ENCODE results near the gene PSMB5. TPM values are rescaled to one million over a fixed set of nuclear protein-coding genes. Genes with fewer than 3 reads are reported as not detected.

The PSMB5 gene
- total RNA-seq: 73.1 and 73.6 TPM in 2 replicates

DNA sequence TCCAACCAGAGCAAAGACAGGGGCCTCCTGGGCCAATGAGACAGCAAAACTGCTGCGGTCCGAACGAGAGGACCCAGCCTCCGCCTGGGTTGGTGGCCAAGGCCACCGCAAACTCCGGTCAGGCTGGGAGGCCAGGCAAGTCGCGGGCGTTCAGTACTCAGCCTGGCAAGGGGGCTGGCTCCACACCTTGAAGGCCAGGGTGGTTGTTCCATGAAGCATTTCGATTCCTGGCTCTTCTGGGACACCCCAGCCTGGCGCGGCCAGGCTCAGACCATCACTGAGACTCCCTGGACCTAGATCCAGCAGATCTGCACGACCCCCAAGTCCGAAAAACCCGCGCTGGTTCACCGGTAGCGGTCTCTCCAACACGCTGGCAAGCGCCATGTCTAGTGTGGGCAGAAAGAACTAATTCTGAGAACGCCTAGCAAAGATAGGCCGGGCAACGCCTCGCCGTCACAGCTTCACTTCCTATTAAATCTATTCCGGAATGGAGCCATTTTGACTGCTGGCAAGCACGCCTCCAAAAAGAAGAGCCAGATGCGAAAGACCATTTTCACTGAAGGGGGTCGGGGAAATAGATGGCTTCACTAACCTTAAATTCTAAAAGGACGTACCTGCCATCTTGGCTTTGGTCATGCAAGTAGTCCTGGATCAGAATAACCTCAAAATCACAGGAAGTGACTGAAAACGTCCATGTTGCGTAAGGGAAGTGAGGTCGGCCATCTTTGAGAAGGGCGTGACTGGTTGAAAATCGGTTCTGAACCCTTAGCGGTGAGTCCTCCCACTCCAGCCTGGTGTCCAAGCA lies at the start of gene PSMB5:
PSMB5 (minus strand) TSS at position 403 of the 805 bp plus-strand sequence; CDS start at position 384, 19 bp downstream.
- intact Hi-C loops (cut with micrococcal nuclease): loop anchor here (1.0 to 10.0 kb wide), 14 partner anchors 22 to 1560 kb away; partner anchors contain the start of genes ACIN1, C14orf119, DAD1 and HAUS4

- intact Hi-C loops (cut with micrococcal nuclease): no loop called here
Measured at GRCh38 chr14:23080474-23080873, 45.8 kb upstream of the PSMB5 start.

DNA sequence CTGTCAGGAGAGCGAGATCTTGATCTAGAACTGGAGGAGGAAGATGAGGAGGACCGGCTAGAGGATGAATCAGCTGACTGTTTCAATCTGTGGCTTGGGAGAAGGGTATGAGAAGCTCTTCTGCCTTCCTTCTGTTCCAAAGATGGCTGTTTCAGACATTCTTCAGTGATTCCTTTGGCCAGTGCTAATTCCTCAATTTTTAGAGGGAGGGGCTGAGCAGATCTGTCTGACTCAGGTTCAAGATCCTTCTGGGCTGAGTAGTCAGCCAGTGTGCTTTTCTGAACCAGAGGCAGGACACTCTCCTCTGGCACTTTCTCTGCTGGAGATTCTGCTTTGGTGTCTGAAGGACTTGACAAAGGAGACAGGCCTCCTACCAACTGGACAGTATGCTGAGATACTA lies 45.0 kb upstream of the PSMB5 start:
- intact Hi-C loops (cut with micrococcal nuclease): no loop called here

GRCh38 chr14:23078692-23079116 lies 44.0 kb upstream of the PSMB5 start:
- intact Hi-C loops (cut with micrococcal nuclease): no loop called here

- intact Hi-C loops (cut with micrococcal nuclease): loop anchor here (2.0 kb wide), 1 partner anchor 31 kb away; no protein-coding TSS in a partner anchor
Measured at GRCh38 chr14:23077962-23078361, 43.3 kb upstream of the PSMB5 start.

DNA sequence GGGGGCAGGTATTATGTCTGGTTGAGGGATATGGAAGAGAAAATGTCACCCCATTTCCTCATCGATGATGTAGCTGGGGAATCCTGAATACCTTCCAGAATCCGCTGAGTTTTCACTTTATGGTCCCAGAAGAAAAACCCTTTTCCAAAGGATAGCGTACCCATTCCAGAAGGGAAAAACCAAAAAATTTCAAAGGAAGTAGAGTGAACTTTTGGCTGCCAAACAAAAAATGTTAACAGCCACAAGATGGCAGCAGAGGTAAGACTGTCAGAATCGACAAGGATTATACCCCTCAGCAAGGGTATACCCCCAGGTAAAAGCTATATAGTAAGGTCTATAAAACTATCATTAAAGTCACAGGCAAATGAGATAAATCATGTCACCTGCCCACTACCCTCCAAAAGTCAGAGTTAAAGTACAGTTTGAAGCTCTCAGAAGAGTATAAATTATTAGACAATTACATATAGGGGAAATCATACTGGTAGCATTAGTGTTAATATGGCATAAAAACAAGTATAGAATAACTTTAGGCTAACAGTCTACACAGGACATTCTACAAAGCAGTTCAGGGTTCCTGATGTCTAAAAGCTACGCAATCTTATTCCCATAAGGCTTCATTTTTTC lies 42.2 kb upstream of the PSMB5 start:
- intact Hi-C loops (cut with micrococcal nuclease): loop anchor here (2.0 kb wide), 1 partner anchor 32 kb away; no protein-coding TSS in a partner anchor

- intact Hi-C loops (cut with micrococcal nuclease): no loop called here
Measured at GRCh38 chr14:23074906-23075305, 40.2 kb upstream of the PSMB5 start.

DNA sequence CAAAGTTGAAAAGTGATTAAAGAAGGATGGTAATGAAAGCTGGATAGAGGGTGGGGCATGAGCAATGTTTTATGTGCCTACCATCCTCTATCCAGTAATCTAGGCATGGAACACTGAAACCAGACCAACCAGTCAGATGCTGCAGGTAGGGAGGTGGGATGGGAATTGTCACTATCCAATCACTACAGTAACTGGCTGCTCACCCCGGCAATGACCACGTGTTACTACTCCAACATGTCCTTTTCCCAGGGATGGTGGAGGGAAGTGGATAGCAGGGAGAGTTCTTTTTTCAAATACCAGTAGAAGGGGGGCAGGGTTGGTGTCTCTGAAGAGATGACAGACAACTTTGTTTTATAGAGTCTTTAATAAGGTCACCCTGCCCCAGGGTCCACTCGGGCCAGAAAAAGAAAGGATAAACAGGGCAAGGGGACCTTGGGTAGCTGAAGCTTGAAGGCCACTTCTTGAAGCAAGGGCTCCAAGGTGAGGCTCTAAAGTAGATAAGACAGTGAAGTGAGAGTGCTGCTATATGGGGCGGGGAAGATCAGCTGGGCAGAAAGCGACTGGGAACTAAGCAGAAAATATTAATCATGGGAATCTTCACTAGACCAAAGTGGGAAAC lies 37.3 kb upstream of the PSMB5 start:
- intact Hi-C loops (cut with micrococcal nuclease): loop anchor here (1.0 to 2.0 kb wide), 4 partner anchors 23 to 143 kb away; partner anchors contain the start of genes ACIN1, C14orf119 and PRMT5

DNA sequence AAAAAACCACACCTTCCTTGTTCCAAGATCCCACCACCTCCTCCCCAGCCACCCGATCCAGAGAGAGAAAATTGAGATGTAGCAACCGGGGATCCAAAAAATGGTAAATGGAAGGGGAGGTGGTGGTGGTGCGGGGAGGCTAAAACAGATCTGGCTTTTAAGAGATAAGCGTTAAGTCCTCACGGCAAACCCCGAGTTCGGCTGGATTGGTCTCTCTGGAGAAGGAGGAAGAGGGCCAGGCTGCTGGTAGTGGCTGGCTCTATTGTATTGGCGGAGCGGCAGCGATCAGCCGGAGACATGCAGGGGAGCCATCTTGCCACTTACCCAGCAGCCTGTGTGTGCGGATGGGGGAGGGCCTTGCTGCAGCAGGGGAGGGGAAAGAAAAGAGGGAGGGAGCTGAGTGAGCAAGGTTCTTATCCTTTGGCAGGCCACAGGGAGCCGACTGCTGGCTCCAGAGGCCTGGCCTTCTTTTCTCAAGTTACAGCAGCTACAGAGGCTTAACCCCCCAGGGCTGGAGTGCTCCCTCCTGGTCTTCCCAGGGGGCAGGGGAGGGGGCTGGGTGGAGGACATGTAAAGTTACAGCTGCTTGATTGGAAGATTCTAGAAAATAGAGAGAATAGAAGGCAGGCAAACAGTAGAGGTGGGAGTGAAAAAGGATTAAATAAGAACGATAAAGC lies 36.7 kb upstream of the PSMB5 start:
- intact Hi-C loops (cut with micrococcal nuclease): loop anchor here (1.0 to 2.0 kb wide), 4 partner anchors 24 to 142 kb away; partner anchors contain the start of genes ACIN1, C14orf119 and PRMT5

DNA sequence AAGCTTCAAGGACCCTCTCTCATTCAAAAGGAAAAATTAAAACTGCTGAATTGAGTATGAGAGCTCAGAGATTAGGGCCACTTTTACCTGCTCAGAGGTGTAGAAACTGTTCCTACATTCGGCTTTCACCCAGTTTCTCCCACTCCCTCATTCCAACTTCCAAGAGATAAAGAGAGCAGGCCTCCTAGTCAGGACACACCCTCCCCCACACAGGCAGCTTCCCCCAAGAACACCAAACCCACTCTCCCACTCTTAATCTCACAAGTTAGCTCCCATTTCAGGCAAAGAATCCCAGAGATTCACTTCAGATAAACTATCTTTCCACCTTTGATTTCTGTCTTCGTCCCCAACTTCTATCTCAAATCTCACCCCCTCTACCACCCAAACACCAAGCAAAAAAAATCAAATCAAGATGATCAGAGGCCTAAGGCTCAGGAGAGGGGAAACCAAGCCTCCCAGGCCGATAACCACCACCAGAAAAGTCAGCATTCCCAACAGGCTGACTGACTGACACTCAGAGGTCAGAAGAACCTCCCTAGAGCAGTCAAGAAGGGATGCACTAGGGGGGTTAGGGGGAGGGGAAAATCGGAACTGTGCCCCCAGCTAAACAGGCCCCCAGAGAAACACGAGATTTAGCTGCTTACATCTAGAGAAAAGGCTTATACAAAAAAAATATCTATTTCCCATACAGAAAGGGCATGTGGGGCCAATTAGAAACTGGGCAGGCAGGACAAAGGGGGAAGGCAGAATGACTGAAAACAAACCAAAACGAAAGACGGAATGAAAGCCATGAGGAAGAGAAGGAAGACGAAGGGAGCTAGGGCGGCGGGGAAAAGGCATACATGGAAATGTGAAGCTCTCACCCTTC lies 35.8 kb upstream of the PSMB5 start:
- intact Hi-C loops (cut with micrococcal nuclease): loop anchor here (1.0 to 2.0 kb wide), 4 partner anchors 25 to 141 kb away; partner anchors contain the start of genes ACIN1, C14orf119 and PRMT5

DNA sequence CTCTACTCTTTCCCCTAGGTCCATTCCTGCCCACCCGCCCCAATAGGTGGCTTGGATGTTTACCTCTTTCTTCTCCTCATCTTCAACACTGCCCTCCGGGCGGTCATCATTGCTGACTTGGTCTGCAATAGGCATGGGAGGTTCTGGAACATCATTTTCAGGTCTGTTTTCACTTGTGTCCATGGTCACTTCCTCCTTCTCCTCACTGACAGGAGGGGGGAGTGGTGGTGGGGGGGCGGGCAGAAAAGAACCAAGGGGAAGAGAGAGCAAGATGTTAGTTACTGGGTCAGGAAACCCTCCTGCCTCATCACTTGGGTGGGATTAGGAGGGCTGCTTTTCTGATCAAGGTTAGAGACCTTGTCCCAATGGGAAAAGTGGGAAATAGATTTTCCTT lies 34.7 kb upstream of the PSMB5 start:
- intact Hi-C loops (cut with micrococcal nuclease): loop anchor here (1.0 to 5.0 kb wide), 6 partner anchors 11 to 231 kb away; no protein-coding TSS in a partner anchor

DNA sequence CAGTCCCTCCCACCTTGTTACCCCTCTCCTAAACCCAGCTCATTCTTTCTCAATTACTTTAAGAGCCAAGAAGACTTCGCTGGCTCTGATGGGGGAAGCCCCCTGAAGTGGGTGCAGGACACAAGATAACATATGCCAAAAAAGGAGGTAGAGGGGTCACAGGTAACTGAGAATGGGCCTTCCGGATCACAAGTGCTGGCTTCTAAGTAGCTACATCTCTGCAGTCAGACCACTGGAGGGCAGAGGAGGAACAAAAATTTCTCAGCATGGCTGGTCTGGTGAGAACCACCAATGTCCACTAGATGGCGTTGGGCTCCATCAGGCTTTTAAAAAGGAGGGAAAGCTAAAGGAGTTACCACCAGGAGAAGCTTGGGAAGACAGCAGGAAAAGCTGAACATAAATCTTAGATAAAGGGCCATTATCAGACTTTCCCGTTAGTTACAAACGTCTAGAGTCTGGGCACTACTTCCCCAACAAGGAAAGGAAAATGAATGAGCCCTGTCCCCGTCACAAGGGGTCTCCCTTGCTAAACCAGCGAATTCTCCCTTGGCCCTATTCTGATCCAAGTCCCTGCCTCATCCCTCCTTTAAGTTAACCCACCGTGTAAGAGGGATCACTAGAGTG lies 34.2 kb upstream of the PSMB5 start:
- intact Hi-C loops (cut with micrococcal nuclease): loop anchor here (1.0 to 5.0 kb wide), 6 partner anchors 11 to 232 kb away; no protein-coding TSS in a partner anchor

- intact Hi-C loops (cut with micrococcal nuclease): loop anchor here (2.0 to 5.0 kb wide), 3 partner anchors 39 to 233 kb away; no protein-coding TSS in a partner anchor
Measured at GRCh38 chr14:23067847-23068788, 33.4 kb upstream of the PSMB5 start.

DNA sequence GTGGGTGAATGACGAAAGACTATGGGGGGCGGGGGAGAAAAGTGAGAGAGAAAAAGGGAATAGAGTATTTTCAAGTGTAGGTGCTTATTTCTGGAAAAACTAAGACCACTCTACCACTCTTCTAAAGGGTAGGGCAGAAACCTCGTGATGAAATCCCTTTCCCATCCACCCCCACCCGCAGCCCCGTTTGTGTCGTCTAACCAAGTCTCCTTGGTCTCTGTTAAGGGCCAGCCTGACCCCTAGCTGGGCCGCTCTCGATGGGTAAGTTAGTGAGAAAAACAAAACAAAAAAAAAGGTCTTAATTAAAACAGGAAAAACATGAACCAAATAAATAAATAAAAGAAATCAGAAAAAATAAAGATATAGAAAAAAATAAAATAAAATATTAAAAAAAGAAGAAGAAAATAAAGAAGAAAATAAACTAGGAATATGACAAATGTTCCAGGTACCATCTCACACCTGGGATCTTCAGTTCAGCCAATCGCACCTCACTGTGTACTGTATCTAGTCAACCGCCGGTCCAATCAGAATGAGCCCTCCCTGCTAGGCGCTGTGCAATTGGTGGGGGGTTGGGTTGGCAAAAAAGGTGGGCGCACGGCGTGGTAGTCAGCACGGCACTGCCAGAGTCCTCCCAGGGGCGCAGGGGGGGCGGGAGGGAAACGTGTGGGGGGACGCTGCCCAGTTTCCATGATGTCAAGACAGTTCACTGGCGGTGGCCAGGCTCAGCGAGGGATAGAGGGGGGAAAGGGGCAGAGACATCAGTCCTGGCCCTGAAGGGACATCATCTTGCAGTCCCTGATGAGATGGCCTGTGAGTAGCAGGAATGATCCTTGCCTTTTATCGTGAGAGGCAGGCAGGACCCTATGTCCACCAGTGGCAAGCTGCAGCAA lies 32.4 kb upstream of the PSMB5 start:
- intact Hi-C loops (cut with micrococcal nuclease): loop anchor here (5.0 kb wide), 1 partner anchor 40 kb away; no protein-coding TSS in a partner anchor

DNA sequence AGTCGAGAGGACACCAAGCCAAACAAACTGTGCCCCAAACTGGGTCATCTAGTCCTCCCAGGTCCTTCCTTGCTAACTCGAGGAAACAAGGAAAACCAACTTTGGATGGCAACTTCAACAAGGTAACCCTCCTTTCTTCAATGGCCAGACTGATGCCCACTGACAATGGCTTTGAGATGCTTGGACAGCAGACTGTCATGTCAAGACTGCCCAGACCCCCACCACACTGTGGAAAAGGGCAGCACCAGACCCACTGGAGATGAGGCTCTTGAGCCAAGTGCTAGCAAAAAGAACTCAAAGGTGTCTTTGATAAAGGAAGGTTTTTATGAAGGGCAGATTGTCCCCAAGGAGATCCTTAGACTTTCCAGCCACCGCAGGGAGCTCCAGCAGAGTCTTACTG lies 31.7 kb upstream of the PSMB5 start:
- intact Hi-C loops (cut with micrococcal nuclease): loop anchor here (5.0 kb wide), 1 partner anchor 41 kb away; no protein-coding TSS in a partner anchor

DNA sequence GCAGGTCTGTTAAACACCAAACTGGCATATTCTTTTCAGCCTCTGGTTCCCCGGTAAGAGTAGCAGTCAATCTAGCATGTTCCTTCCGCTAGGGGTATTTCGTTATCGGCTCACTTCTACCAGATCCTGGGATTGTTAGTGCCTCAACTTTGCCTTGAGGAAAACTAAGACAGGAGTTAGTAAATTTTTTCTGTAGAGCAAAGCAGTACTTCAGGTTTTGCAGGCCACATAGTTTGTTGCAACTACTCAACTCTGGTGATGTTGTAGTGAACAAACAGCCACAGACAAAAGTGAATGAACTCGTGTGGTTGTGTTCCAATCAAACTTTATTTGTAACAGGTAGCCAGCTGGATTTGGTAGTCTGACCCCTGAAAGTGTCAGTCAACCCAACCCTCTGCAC lies 28.9 kb upstream of the PSMB5 start:
- intact Hi-C loops (cut with micrococcal nuclease): no loop called here

DNA sequence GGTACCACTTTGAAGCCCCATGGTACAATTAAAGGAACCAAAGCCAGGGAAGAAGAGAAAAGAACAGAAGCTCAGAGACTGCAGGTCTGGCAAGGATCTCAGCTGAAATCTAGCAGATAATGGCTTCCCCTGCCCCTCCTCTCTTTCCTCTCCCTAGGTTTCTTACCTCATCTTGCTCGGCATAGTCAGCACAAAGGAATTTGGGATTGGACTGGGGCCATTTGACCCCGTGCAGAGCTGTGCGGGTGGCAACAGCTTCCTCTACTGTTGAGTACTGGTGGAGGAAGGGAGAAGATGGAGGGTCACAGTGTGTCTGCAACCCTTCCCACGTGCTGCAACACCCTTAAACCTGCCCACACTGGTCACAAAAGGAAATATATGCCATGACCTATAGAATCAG lies 27.3 kb upstream of the PSMB5 start:
- intact Hi-C loops (cut with micrococcal nuclease): no loop called here
